ENCODE data around the gene KANK4. TPM values are rescaled to one million over a fixed set of nuclear protein-coding genes. Genes with fewer than 3 reads are reported as not detected.

Gene KANK4
- total and polyA plus RNA-seq, 2 of the 8 experiments (the other 6 are each of a cell fraction or from before 2014, with no cell fraction given) = 0.22 to 0.26 TPM

- no peak overlapping the region for H2BK15ac ChIP-seq (ENCODE audit: low read length)
- H3K79me1 ChIP-seq (ENCODE audit: low read depth, low read length) = no peaks in the 10 kb centered on the region
- no peak overlapping the region for H2AFZ ChIP-seq (ENCODE audit: low read length)
- FAIRE-seq (no peak), DNase-seq (ENCODE audit: low read depth in 1 of 2, low spot score in 2 of 2) (no peak)
- no peaks in the 10 kb centered on the region for H3K36me3 ChIP-seq (ENCODE audit: control insufficient read depth in 2 of 4, insufficient read depth in 4 of 4, low read length in 3 of 4)
- POLR2A ChIA-PET (ENCODE audit: partially characterized antibody) = interaction anchor here (1.2 kb wide), 1 partner anchor 11 kb away, joined by 3 read pairs; no protein-coding TSS in a partner anchor
- no peak overlapping the region for H3K56ac ChIP-seq (replicated peaks; ENCODE audit: insufficient read length, low read depth, low read length)
- H3K4ac ChIP-seq (replicated peaks; ENCODE audit: insufficient read length, low read depth, low read length) = no peak overlapping the region
- H3K27ac ChIP-seq (ENCODE audit: low read depth, low read length) = no peak overlapping the region
- H4K5ac ChIP-seq (ENCODE audit: insufficient read length, low read depth, low read length) = no peak overlapping the region
- no peak overlapping the region for H2BK5ac ChIP-seq (ENCODE audit: low read depth, low read length)
- H2BK120ac ChIP-seq (replicated peaks; ENCODE audit: low read depth, low read length) = no peak overlapping the region
- CTCF ChIA-PET (ENCODE audit: partially characterized antibody) = interaction anchor here (1.1 kb wide), 1 partner anchor 19 kb away, joined by 3 read pairs; no protein-coding TSS in a partner anchor
- no peak overlapping the region for H2BK12ac ChIP-seq (ENCODE audit: low read depth, low read length)
- no peak overlapping the region for H2AK5ac ChIP-seq (ENCODE audit: low read depth, low read length)
- H3K18ac ChIP-seq (ENCODE audit: extremely low read depth, low read length) = no peak overlapping the region
- no peaks in the 10 kb centered on the region for H3K79me2 ChIP-seq (ENCODE audit: control insufficient read depth in 1 of 2, insufficient read depth in 2 of 2, low read length in 2 of 2)
- no peak overlapping the region for H4K91ac ChIP-seq (replicated peaks; ENCODE audit: insufficient read length, low read length)
- WGBS, 2 experiments (ENCODE audit: extremely low coverage in 1 of 2, insufficient coverage in 1 of 2, insufficient read length in 1 of 2, insufficient replicate concordance in 2 of 2, low coverage in 1 of 2, low lambda C conversion rate in 2 of 2, missing lambda C conversion rate in 1 of 2) = 84% methylated on average over 7 of the region's 7 CpGs; no CpG with 5 or more reads in 1 of the 2 experiments
- H3K23ac ChIP-seq (ENCODE audit: insufficient read length) = no peak overlapping the region
- peaks cover 0 to 2% (median 0%) of the 10 kb centered on the region in 4 experiments; a peak in 1 of 7 replicates for H3K4me1 ChIP-seq (replicated peaks in 1 of 4; ENCODE audit: control insufficient read depth in 3 of 4, insufficient read depth in 4 of 4, low read length in 3 of 4)
- no peaks in the 10 kb centered on the region for H3K27me3 ChIP-seq (replicated peaks in 1 of 4; ENCODE audit: control insufficient read depth in 3 of 4, extremely low read depth in 1 of 4, insufficient read depth in 3 of 4, low read length in 3 of 4)
- H3K9ac ChIP-seq (replicated peaks in 1 of 4; ENCODE audit: extremely low read depth in 1 of 4, low read depth in 3 of 4, low read length in 3 of 4) = no peak overlapping the region
- no peak overlapping the region for H4K8ac ChIP-seq (ENCODE audit: extremely low read depth, insufficient read depth, low read length)
- no peak overlapping the region for H2BK20ac ChIP-seq (ENCODE audit: low read length)
- H4K20me1 ChIP-seq (replicated peaks in 1 of 2; ENCODE audit: control insufficient read depth in 1 of 2, insufficient read depth in 2 of 2, low read length in 2 of 2) = no peaks in the 10 kb centered on the region
- H3K14ac ChIP-seq (ENCODE audit: insufficient read length) = no peak overlapping the region
- H3K4me3 ChIP-seq (ENCODE audit: extremely low read depth in 1 of 4, insufficient read depth in 2 of 4, low read depth in 3 of 4, low read length in 4 of 4) = no peak overlapping the region
- H3K9me3 ChIP-seq (ENCODE audit: insufficient read depth in 2 of 2, low read depth in 1 of 2, low read length in 1 of 2) = peaks cover 4 to 5% of the 10 kb centered on the region in 2 experiments; a peak in 2 of 4 replicates
- no peaks in the 10 kb centered on the region for H3K23me2 ChIP-seq (ENCODE audit: low read depth, low read length)
- H3K4me2 ChIP-seq (ENCODE audit: insufficient read depth in 1 of 2, low read depth in 2 of 2, low read length in 2 of 2) = no peak overlapping the region
- TF ChIP-seq ASH2L (IDR thresholded peaks at IDR 0.05; ENCODE audit: low read length) (no peak), RAD21 (IDR thresholded peaks at IDR 0.05 in 1 of 2, conservative IDR thresholded peaks at IDR 0.05 in 1 of 2; ENCODE audit: low read depth in 2 of 2, low read length in 2 of 2) (no peak), MAX (IDR thresholded peaks at IDR 0.05) (no peak), CBX8 (IDR thresholded peaks at IDR 0.05; ENCODE audit: borderline replicate concordance, low read depth, low read length) (no peak), KDM4A (IDR thresholded peaks at IDR 0.05; ENCODE audit: low read depth, low read length, severe bottlenecking) (no peak)
Observed at GRCh38 chr1:62367005-62367557, 47.8 kb upstream of the KANK4 start.

Measured in H1 (cell line).